ENCODE results near the gene TIMM44.

Gene TIMM44

DNA sequence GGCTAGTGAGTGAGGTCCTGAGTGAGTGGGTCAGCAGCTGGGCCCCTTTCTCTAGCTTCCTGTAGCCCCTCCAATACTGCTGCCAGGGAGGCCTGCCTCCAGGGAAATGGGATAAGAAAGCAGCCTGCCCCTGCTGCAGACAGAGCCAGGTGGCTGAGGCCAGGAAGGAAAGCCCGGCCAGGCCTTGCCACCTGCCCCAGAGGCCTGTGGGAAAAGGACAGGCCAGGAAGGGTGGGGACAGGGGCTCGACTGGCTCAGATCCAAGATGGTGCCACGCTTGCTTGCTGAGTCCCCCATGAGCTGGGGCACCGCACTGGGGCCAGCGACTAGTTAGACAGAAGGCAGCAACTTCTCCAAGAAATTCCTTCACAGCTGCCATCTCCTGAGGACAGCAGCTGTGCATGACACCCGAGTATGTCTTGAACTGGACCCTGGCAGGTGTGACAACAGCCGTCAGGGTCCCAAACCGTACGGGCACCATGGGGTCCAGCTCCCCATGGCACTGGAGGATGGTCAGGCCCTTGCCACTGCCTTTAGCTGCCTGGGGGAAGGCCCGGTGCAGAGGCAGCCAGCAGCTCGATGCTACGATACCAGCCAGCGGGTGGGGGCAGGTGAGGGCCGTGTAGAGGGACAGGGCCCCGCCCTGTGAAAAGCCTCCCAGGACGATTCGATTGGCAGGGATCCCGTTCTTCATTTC, 64.2 kb downstream of the TIMM44 start:
- no peak overlapping the region for H3K4me3 ChIP-seq (ENCODE audit: low read depth, low read length)
- TF ChIP-seq, protein P1, sequence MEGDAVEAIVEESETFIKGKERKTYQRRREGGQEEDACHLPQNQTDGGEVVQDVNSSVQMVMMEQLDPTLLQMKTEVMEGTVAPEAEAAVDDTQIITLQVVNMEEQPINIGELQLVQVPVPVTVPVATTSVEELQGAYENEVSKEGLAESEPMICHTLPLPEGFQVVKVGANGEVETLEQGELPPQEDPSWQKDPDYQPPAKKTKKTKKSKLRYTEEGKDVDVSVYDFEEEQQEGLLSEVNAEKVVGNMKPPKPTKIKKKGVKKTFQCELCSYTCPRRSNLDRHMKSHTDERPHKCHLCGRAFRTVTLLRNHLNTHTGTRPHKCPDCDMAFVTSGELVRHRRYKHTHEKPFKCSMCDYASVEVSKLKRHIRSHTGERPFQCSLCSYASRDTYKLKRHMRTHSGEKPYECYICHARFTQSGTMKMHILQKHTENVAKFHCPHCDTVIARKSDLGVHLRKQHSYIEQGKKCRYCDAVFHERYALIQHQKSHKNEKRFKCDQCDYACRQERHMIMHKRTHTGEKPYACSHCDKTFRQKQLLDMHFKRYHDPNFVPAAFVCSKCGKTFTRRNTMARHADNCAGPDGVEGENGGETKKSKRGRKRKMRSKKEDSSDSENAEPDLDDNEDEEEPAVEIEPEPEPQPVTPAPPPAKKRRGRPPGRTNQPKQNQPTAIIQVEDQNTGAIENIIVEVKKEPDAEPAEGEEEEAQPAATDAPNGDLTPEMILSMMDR (conservative IDR thresholded peaks at IDR 0.05; ENCODE audit: low read depth, low read length): no peak
- no peak for DNase-seq (ENCODE audit: low read depth)

DNA sequence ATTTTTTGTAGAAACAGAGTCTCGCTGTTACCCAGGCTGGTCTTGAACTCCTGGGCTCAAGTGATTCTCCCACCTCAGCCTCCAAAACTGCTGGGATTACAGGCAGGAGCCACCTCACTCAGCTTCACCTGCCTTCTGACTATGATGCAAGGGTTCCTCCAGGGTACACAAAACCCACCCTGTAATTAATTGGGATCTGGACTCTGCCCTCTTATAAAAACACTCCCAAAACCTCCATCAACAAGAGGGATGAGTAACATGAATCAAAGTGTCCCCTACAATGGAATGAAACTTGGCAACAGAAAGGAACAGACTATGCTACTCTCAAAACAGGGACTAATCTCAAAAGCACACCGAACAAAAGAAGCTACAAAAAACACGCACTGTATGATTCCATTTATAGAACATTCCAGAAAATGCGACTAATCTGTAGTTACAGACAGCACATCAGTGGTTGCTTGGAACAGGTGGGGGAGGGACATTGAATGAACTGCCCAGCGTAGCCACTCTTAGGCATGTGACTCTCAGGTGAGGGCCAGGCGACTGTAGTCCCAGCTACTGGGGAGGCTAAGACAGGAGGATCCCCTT, 66.1 kb downstream of the TIMM44 start:
- TF ChIP-seq, protein P1 (conservative IDR thresholded peaks at IDR 0.05; ENCODE audit: low read depth, low read length): no peak
- no peak for DNase-seq (ENCODE audit: low read depth)
- no peak overlapping the region for H3K4me3 ChIP-seq (ENCODE audit: low read depth, low read length)
